GM21423 (cell line): ENCODE measurements around the gene SCP2.
"Not testable (repeated sequence)": the region's sequence is repeated elsewhere in the genome, so short reads cannot be mapped to it uniquely, and the experiment has no call there.

Experiments used
- ATAC-seq: cut with Tn5 transposase; IDR thresholded peaks from one replicate; pipeline ENCODE4 v1.9.1; 2021; ENCODE audit warnings: mild to moderate bottlenecking, moderate library complexity; ENCODE audit not compliant: unreplicated experiment

Gene SCP2

GRCh38 chr1:52967666-52968065, 40.6 kb downstream of the SCP2 start:
- no peak for ATAC-seq

- not testable (repeated sequence) for ATAC-seq
Measured at GRCh38 chr1:52969234-52969633, 42.2 kb downstream of the SCP2 start.

GRCh38 chr1:52970149-52970548, 43.1 kb downstream of the SCP2 start:
- ATAC-seq = no peak

- ATAC-seq = no peak
Measured at GRCh38 chr1:52973841-52974240, 46.8 kb downstream of the SCP2 start.

GRCh38 chr1:52976183-52977035, 49.3 kb downstream of the SCP2 start:
- no peak for ATAC-seq

- ATAC-seq = no peak
Measured at GRCh38 chr1:52978045-52978444, 51.0 kb downstream of the SCP2 start.

- ATAC-seq = not testable (repeated sequence)
Measured at GRCh38 chr1:52992733-52993132, 65.7 kb downstream of the SCP2 start.

- no peak for ATAC-seq
Measured at GRCh38 chr1:52994656-52995055, 67.6 kb downstream of the SCP2 start.

GRCh38 chr1:52996653-52997052, 69.6 kb downstream of the SCP2 start:
- no peak for ATAC-seq

- ATAC-seq = no peak
Measured at GRCh38 chr1:53001128-53001527, 74.1 kb downstream of the SCP2 start.

GRCh38 chr1:53006612-53007011, 79.5 kb downstream of the SCP2 start:
- not testable (repeated sequence) for ATAC-seq

- ATAC-seq = not testable (repeated sequence)
Measured at GRCh38 chr1:53010247-53010646, 83.2 kb downstream of the SCP2 start.

GRCh38 chr1:53011175-53011574, 84.1 kb downstream of the SCP2 start:
- ATAC-seq = no peak

GRCh38 chr1:53014791-53015507, 87.9 kb downstream of the SCP2 start:
- peak; percentile 92 for ATAC-seq

- no peak for ATAC-seq
Measured at GRCh38 chr1:53015508-53015860, 88.4 kb downstream of the SCP2 start.

- no peak for ATAC-seq
Measured at GRCh38 chr1:53016705-53017104, 89.6 kb downstream of the SCP2 start.

GRCh38 chr1:53020588-53020987, 93.5 kb downstream of the SCP2 start:
- no peak for ATAC-seq

- no peak for ATAC-seq
Measured at GRCh38 chr1:53022179-53022578, 95.1 kb downstream of the SCP2 start.

GRCh38 chr1:53023546-53023945, 96.5 kb downstream of the SCP2 start:
- ATAC-seq = no peak

GRCh38 chr1:53024117-53024516, 97.0 kb downstream of the SCP2 start:
- no peak for ATAC-seq

- ATAC-seq = no peak
Measured at GRCh38 chr1:53025034-53025768, 98.1 kb downstream of the SCP2 start.

- no peak for ATAC-seq
Measured at GRCh38 chr1:53025769-53026112, 98.7 kb downstream of the SCP2 start.
